NCI-H2107 treated with DMSO at 0.1 percent for 48 hours (cell line): ENCODE measurements around the gene FLAD1.
A peak's percentile ranks its signal among the peaks of the same experiment; 100 is the strongest.

Experiments
- DNase-seq: peaks from one replicate; lab custom pipeline; 2025; ENCODE audit not compliant: unreplicated experiment; lab: John Stamatoyannopoulos, UW

Gene FLAD1

DNA sequence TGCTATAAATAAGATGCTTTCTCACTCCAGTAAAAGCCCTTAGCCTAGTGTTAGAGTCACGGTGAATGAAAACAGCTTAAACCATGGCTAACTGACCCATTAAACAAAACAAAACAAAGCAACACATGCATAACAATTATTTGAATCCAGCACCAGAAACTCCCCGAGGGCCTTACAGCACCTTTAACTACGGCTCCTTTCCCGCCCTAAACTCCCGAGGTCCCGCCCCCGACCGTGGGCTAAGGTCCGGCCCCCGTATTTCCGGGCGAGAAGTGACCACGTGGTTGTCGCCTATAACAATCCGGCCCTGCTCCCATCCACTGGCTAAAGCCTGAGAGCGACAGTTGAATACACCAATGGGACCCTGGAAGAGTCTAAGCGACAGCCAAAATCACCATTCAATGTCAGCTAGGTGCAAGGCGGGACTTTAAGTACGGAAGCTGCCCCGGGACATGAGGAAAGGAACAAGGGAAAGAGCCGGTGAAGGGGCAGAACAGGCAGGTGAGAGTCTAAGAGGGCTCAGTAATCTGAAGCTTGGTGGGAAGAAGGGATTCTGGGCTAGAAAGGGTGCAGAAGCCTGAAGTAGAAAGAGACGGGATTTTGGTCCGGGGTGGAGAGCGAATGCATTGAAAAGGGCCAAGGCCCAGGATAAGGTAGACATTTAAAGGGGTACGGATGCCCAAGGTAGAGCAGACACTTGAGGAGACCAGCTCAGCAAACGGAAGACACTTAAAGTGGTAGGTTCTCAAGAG lies at the start of gene FLAD1:
FLAD1 (plus strand) TSS at position 448 of the 752 bp plus-strand sequence. CDS start 351 bp downstream, outside the sequence.
- DNase-seq = peak; percentile 100

DNA sequence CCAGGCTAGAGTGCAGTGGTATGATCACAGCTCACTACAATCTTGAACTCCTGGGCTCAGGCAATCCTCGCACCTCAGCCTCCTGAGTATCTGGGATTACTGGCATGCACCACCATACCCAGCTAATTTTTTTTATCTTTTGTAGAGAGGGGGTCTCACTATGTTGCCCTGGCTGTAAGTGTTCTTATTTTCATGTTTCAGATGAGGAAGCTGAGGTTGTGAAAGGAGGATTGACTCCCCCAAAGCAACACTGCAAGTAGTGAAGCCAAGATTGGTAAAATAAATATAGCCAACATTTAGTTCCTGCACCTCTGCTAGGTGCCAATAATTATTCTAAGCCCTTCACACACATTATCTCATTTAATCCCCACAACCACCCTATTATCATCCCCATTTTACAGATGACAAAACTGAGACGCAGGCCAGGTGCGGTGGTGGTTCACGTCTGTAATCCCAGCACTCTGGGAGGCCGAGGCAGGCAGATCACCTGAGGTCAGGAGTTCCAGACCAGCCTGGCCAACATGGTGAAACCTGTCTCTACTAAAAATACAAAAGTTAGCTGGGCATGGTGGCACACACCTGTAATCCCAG lies 48.7 kb upstream of the FLAD1 start:
- DNase-seq = no peak

DNA sequence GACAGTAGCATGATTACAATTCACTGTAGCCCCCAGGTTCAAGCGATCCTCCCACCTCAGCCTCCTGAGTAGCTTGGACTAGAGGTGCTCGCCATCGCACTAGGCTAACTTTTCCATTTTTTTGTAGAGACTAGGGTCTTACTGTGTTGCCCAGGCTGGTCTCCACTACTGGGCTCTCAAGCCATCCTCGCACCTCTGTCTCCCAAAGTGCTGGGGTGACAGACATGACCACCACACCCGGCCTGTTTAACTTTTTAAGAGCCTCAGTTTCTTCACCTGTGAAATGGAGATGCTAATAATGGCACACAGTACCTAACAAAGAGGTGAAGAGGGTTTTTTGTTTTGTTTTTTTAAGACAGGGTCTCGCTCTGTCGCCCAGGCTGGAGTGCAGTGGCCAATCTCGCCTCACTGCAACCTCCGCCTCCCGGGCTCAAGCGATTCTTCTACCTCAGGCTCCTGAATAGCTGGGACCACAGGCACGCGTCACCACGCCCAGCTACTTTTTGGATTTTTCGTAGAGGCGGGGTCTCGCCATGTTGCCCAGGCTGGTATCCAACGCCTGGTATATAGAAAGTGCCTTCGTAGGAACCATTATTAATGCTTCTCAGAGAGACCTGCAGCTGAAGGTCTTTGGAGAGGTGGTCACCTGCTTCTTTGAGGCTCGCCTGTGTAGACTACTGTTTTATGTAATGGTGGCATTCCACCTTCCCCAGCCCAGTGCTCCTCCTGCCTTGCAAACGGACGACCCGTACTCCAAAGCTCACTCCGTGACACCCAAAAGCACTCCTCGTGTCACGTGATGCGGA lies 47.2 kb upstream of the FLAD1 start:
- DNase-seq = no peak

DNA sequence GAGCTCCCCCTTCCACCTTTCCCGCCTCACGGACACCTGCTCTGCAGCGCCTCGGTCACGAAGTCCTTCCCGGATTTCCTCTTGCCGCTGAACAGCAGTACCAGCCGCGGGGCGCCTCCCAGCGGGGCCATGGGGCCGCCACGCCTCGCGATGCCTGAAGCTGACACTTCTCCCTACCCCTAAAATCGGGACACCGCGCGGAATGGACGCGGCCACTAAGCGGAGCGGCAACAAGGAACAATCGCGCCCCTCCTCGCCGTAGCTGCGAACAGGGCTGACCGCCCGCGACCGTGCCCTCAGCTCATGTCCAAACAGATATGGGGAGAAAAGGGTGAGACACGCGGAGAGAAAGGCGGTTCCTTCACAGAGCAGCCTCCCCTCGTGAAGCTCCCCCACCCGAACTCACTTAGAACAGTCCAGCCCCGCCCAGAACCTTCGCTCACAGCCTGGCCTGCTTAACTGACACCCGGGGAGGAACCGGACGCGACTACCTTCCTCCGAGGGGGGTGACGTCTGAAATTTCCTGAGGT lies 46.5 kb upstream of the FLAD1 start, which contains the start of gene PMVK:
PMVK (minus strand) TSS at position 165 of the 530 bp plus-strand sequence; CDS start at position 131, 34 bp downstream.
- peak; percentile 92 for DNase-seq

DNA sequence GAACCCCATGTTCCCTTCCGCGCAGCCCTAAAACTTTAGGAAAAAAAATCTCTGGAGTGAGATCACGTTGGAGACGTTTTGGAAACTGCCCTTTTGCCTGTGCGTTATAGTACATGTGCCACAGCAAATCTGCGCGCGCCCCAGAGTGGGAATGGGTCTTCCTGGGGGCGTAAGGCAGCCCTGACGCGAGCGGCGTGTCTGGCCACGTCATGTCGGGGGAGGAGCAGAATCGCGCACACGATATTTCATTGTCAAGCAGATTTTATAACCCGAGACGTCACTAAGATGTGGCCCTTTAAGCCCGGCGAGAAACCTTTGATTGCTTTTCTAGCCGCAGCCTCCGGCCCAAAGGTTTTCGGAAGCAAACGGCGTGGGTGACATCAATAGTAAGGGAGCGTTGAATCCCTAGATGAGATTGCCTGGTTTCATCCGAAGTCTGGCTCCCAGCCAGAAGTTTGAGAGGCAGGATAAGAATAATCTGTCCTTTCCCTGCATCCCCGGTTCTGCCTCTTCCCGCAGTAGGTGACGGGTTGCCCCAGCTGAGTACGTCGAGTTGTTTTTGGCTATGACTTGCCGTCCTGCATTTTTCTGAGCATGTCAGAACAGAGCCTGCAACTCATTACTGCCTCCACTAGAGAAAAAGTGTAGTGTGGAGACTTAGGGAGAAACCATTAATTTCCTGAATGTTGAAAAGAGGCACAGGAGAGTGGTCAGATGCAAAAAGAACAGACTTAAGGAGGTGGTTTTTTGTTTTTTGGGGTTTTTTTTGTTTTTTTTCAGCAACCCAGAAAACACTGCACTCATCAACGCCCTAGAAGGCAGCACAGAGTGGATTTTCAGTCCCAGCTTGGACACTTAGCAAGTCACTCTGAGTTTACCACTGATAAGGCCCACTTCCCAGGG lies 45.8 kb upstream of the FLAD1 start:
- peak; percentile 95 for DNase-seq

DNA sequence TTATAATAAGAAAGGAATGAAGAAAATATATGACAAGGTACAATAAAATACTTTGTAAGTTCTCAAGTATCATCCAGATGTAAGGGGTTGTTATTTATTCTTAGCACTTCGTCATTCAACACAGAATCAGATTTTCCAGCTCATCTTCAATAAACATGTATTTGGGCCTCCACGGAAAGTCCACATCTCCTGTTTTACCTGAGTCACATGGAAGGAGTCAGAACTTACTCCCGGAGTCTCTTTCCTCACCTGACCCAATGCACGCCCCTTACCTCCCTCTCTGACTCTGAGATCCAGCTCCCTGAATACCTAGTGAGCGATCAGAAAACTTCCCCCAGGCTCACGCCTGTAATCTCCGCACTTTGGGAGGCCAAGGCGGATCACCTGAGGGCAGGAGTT lies 45.2 kb upstream of the FLAD1 start:
- no peak for DNase-seq

DNA sequence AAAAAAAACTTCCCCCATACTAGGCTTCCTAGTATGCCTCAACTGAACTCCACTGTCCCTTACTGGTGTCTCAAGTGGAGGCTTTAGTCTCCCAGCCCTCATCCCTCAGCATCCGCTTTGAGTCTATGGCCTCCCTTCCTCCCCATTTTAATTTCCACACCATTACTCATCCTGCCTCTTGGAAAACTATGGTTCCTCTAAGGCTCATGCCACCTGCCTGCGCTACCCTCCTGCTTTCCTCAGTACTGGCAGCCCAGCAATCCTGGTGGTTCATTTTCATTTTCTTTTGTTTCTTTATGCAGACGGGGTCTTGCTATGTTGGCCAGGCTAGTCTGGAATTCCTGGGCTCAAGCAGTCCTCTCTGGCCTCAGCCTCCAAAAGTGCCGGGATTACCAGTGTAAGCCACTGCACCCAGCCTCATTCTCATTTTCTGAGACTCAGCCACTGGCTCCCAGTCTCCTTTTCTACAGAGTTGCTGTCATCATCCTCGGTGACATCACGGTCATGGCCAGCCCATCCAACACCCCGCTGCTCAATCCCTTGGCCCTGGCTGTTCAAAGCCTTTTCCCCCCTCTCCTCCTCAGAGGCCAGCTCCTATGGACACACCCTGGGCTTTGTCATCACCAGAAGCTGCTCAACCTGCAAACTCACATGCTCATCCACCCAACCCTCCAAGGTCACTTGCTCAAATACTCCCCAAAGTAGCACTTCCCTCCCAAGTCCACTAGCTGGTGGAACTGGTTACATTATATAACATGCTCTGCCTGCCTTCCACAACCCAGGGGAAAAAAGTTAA lies 44.3 kb upstream of the FLAD1 start:
- DNase-seq = no peak

DNA sequence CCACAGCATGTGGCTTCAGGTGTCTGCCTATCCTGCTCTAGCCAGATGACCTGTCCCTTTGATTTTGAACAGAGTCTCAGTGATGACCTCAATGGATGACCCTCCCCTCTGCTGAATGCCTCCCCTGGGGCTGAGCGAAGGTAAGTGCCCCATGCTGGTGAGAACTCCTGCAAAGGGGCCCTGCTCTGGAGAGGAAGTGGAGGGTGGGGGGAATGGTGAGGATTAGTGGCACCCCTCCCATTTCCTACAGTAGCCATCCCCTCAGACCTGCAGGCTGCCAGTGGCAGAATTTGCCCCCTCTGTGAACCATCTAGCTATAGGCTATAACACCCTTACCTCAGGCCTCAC lies 43.0 kb upstream of the FLAD1 start:
- DNase-seq = no peak

DNA sequence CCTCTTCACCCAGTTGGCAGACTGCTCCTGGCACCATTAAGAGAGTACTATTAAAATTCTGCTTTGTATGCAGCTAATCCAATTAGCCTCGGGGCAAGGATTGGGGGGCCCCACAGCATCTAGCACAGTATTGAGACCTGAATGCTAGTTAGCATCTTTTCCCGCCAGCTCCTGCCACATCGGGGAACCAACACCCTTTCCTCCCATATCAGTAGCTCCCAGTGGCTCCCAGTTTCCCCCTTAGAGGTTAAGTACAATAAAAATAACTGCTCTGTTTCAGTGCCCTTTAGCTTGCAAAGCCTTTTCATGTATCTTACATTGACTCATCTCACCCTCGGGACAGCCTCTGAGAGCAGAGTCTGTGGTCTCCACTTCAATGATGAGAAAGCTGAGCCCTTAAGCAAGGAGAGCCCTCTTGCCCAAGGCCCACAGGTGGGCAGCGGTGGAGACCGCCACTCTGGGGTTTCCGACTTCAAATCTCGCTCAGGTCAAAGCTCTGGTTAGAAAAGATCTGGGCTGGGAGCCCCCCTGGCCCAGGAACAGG lies 42.4 kb upstream of the FLAD1 start:
- no peak for DNase-seq

DNA sequence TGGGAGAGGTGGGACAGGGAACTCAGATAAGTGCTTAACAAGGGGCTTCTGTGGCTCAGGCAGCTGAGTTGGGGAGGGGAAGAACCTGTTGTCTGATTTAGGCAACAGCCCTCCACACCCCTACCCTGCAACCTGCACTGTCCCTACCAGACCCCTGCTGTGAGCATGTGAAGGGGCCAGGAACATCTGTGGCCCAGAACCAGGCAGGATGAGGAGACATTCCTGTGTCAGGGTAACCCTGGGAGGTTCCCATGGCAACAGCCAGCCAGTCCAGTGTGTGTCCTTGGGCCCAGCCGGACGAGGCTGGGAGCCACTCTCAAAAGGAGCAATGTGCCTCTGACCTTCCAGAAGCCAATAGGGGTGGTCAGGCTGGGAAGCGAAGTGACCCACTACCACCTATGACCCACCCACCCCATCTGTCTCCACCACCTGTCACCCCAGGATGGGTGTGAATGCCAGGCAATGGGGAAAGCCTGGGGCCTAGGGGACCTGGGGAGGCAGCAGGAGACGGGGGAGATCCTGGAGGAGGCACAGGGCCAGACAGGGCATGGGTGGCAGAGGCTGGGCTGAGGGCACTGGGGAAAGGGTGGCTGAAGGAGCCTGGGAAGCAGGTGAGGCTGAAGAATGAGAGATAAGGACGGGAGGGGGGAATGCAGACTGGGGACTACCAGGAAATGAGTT lies 41.7 kb upstream of the FLAD1 start:
- DNase-seq = no peak

DNA sequence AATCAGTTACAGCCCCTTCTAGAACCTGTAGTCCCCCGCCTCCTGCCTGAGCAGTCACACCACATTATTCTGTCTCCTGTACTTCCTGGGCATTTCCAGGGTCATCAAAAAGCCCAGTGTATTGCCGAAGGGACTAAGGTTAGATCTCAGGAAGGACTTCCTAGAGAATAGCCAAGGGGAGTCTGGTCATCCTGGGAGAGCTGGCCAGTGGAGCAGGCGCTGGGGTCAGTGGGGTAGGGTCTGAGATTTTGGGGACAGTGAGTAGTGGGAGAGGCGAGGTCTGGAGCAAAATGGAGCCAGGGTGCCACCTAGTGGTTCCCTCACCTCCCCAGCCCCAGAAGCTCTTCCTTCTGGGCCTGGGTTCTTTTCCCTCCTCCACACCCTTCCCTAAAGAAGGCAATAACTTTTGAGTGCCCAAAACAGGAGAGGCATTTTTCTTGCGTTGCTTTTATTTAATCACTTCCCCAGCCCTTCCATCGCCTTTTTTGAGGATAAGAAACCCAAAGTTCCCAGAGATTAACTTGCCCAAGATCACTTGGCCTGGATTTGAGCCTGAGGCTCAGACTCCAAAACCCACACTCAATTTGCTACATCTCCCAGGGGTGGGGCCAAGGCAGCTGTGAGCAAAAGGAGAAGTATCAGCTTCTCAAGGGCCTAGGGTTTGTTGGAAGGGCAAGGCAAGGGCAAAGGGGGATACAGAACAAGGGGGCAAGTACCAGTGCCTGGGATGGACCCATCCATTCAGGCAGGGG lies 39.3 kb upstream of the FLAD1 start:
- no peak for DNase-seq

DNA sequence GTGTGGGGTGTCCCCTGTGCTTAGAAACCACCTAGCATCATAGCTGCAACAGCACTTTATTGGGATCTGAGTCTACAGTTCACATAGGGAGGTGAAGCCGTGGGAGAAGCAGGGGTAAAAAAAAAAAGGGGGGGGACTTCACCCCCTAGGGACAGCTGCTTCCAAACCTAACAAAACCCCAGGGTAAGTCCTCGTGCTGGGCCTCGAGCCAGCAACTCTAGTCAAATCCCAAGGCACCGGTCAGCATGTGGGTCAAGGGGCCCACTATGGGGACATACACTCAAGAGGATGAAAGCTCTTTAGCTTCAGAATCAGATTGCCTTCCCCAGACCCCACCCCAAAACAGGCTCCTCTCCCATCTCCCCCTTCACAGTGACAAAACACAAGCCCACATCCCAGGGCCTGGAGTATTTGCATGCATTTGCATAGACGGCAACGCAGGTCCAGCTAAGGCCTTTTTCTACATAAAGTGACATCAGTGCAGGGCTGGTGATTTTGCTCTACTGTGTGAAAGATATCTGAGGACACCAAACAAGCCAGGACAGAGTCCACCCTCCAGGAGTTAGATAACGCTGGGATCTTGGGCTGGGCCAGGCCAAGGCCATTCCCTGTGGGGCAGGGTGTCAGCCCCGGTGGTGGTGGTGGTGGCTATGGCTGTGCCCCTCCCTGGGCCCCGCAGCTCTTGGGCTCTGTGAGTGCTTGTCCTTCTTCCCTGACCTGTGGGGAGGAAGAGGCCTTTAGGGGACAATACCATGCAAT lies 38.6 kb upstream of the FLAD1 start:
- DNase-seq = no peak

DNA sequence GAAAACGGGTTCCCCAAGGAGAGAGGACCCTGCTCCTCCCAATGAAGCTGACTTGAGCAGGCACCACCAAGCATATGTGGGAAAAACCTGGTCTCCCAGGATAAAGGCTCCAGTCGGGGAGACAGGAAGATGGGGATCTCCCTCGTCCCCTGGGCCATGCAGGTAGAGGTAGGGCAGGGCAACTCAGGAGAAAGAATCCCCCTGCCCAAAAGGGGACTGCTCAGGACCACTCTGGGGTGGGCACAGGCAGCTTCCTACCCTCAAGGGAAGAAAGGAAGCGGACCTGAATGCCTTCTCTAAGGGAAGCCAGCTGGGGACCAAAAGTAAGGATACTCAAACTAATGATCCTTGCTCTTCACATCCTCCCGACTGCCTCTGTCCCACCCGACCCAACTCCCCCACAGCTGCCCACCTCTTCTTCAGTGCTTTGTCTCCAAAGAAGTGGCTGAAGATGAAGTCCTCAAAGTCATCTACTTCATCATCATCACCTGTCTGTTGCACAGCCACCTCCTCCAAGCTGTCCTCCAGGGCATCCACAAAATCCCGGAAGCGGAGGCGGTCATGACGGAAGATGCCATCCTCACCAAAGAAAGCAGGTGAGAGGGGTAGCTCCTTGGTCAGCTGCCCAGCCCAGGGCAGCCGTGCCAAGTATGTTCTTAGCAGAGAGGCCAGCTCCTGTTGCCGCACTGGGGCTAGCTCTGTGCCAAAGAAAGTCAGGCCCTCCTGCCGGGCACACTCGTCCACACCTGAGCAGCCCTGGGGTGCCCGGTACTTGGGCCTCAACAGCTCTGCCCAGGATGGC lies 37.8 kb upstream of the FLAD1 start:
- DNase-seq = no peak

DNA sequence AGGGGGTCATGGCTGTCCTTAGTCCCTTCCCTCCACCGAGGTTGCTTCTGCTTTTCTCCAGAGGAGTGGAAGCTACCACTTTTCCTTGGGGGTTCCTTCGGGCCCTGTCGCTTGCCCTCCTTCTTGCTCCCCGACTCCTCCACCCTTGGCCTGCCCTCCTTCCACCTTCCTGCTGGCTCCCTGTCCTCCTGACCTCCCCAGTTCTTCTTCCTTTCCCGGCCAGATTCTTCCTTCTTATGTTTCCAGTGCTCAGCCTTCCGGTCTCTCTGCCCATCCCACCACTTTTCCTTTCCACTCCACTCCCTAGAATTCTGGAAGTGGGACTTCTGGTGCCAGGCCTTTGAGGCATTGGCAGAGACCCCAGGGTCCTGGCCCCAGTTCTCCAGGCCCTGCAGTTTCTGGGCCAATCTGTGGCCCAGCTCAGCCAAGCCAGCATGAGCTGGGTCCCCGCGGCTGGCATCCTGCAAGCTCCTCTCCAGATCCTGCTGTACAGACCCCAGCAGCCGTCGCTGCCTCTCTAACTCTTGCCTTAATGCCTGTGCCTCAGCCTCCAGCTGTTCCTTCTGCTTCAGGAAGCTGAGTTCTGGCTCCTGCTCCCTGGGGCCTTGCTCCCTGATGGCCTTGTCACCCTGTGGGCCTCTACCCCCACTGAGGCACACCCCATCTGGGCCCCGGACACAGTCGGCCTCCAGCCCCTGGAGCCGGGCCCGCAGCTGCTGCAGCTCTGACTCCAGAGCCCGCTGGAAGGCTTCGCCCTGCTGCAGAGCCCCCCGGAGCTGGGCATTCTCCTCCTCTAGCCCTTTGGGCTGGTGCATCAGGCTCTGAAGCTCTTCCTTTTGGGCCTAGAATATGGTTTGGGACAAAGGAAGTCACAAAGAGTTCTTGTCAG lies 36.9 kb upstream of the FLAD1 start:
- DNase-seq = no peak

DNA sequence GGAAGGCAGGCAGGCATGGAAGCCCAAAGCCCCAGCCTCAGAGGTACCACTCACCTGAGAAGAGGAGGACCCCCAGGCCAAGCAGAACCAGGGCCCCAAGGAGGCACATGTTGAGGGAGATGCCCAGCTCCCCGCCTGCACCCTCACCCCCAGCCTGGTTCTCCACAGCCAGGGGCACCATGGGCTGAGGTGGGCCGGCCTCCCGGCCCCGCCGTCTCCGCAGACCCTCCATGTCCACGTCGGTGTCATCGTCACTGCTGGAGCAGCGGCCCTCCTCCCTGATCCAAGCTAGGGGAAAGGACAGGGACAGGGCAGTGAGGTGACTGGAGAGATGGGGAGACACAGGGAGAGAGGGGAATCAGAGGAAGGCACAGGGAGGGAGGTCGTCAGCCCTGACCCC lies 35.1 kb upstream of the FLAD1 start:
- no peak for DNase-seq
